ENCODE results near the gene AREL1. TPM values are rescaled to one million over a fixed set of nuclear protein-coding genes. Genes with fewer than 3 reads are reported as not detected.

The AREL1 gene
- total RNA-seq, 1 experiment from 2014 or later, result 18.5 TPM

GRCh38 chr14:74697976-74698375 is 14.9 kb downstream of the AREL1 start:
- no peak for DNase-seq (ENCODE audit: low spot score)

- DNase-seq (ENCODE audit: low spot score), result no peak
These were observed 15.3 kb downstream of the AREL1 start for GRCh38 chr14:74697543-74697942.

DNA sequence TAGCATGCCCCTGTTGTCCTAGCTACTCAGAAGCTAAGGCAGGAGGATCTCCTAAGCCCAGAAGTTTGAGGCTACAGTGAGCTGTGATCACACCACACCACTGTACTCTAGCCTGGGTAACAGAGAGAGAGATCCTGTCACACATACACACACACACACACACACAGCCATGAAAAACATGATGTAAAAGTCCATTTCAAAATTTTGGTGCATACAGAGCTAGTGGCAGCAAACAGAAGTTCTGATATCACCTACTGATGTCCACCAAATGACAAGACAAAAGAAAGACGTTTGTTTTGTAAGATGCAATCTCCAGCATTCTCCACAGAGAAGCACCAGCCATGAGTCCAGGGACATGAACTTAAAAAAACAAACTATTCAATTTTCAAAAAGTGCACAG is 15.9 kb downstream of the AREL1 start:
- no peak for DNase-seq (ENCODE audit: low spot score)

DNA sequence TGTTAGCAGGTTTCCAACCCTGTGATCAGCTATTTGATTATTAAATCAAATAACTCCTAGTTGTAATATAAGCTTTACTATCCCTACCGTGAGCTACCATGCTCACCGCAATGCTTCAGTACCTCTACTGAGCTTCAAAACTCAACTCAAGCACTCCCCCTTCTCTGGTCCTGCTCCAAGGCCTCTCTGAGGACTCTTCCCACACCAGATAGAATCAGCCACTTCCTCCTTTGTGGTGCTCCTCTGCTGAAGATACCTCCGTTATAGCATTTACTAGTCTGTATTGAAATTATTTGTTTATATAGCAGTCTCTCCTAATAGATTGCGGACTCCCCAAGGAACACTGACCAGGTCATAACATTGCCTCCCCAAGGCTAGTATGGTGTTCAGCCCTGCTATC is 17.5 kb downstream of the AREL1 start:
- DNase-seq (ENCODE audit: low spot score), result no peak

DNA sequence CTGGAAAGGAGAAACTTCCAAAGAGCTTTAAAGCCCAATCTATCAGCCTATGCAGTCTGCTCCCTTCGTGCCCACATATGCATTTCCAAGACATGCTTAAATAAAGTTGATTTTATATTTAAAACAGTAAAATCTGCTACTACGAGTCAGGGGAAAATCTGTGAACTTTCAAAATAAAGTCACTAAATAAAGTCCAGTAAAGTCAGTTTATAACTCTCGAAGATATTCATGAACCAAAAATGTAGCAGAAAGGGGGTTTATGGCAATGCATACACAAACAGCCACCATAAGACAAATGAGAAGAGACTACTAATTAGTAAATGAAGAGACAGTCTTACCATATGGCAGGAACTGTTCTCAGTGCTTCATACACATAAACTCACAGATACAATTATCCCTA is 19.7 kb downstream of the AREL1 start:
- DNase-seq (ENCODE audit: low spot score), result no peak

DNA sequence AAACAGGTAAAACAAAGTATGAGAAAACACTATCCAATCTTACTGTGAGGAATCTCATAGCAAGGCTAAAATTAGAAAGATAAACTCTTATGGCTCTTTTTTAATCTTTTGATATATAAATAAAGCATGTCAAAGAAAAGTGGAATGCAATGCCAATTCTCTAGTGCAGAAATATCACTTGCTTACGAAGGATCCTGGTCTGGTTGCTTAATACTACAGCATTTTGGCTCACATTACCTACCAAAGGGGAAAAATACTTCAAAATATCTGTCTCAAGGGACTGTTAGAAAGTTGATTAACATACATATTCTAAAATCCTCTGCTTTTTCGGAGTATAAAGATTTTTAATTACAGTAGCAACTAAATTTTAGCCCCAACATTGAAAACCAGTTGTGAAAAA is 21.4 kb downstream of the AREL1 start:
- no peak for DNase-seq (ENCODE audit: low spot score)

- no peak for DNase-seq (ENCODE audit: low spot score)
These were observed 26.8 kb downstream of the AREL1 start for GRCh38 chr14:74685921-74686678.

DNA sequence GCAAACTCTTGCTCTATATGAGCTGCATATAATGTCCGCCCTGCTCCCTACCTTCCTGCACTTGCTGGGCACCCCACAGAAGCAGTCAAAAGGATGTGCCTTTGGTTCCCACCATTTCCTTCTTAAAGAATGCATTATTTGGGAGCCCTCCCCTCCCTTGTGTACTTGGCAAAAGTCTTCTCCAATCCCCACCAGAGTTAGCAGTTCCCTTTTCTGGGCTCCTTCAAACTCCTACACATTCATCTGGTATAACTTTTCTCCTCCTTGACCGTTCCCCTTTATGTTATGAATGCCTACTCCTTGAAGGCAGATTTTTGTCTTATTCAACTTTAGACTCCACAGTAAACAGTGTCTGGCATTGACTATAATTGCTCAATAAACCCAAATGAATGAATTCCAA is 27.8 kb downstream of the AREL1 start:
- no peak for DNase-seq (ENCODE audit: low spot score)

- DNase-seq (ENCODE audit: low spot score), result no peak
These were observed 28.4 kb downstream of the AREL1 start for GRCh38 chr14:74684434-74684833.

GRCh38 chr14:74683406-74683805 is 29.5 kb downstream of the AREL1 start:
- DNase-seq (ENCODE audit: low spot score), result no peak

DNA sequence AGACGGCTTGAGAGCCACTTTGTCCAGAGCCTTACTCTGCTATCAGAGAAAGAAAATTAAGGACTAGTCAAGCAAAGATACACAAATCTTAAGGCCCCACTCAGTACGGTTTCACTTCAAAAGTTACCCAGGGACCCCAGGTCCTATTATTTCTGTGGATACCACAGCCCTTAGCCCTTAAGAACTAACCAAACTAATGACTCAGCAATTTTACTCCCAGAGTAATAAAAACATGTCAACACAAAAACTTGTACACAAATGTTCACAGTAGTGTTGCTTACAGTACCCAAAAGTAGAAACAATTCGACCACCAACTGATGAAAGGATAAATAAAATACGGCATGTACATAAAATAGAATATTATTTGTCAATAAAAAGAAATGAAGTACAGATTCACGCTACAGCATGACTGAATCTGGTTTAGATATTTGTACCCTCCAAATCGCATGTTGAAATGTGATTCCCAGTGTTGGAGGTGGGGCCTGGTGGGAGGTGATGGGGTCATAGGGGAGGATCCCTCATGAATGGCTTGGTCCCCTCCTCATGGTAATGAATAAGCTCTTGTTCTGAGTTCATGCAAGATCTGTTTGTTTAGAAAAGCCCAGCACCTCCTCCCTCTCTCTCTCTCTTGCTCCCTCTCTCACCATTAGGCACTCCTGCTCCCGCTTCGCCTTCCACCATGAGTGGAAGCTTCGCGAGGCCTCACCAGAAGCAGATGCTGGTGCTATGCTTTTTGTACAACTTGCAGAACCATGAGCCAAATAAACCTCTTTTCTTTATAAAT is 30.5 kb downstream of the AREL1 start:
- no peak for DNase-seq (ENCODE audit: low spot score)

GRCh38 chr14:74675219-74675618 is 37.7 kb downstream of the AREL1 start:
- DNase-seq (ENCODE audit: low spot score), result no peak

- DNase-seq (ENCODE audit: low spot score), result no peak
These were observed 39.1 kb downstream of the AREL1 start for GRCh38 chr14:74673768-74674167.

DNA sequence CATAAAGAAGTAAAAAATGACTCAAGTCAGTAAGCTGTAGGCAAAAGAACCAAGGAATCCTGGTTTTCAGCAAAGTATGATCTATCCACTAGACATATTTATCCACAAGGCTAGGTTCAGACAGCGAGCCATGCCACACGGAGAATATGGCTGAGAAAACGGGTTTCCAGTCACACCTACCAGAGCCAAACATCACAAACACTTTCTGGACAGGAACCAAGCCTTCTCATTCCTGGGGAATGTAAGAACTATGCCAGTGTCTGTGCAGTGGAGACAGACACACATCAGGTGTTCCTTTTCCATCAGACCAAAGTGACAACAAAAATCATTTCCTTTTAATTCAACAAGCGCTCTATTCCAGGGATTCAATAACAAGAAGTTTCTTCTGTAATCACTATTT is 41.1 kb downstream of the AREL1 start:
- DNase-seq (ENCODE audit: low spot score), result no peak

DNA sequence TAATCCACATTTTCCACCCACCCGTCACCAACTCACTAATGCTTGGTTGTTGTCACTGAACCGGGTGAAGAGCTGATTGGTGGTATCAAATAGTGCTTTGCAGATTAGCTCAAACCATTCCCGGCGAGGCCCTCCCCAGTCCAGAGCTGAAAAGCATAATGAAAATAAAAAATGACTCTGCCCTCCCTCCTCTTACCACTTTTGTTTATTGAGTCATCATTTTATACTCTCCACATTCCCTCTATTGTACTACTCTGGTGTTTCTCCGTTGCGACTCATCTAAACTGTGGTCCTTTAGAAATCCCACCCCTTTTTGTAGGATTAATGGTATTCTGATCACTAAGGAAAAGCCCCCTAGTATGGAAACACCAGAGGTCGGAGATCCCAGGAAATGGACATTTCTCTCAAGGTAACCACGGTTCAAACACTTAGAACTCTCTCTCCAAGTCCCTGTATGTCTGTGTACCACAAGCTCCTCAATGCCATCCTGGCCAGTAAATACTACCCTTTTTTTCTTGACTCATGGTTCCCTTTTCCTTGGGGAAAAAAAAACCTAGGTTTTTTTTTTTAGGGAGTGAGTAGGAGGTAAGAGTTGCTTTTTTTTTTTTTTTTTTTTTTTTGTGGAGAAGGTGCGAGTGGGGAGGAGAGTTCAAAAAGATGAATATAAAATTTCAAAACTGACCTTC is 42.0 kb downstream of the AREL1 start:
- no peak for DNase-seq (ENCODE audit: low spot score)

GRCh38 chr14:74669846-74670245 is 43.0 kb downstream of the AREL1 start:
- no peak for DNase-seq (ENCODE audit: low spot score)

DNA sequence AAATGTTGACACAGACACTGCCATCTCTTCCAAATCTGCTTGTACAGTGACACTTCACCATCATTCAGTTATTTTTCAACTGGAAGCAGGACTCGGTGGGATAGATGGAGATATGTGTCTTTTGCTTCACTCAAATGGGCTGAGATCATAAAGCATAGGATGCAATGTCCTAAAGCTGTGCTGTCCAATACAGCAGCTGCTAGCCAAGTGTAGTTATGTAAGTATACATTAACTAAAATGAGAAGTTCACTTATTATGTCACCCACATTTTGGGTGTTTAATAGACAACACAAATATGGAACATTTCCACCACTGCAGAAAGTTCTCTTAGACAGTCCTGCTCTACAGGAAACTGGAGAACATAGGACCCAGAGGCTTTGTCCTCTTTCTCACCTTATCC is 43.6 kb downstream of the AREL1 start:
- DNase-seq (ENCODE audit: low spot score), result no peak

- DNase-seq (ENCODE audit: low spot score), result no peak
These were observed 45.1 kb downstream of the AREL1 start for GRCh38 chr14:74667758-74668157.

- no peak for DNase-seq (ENCODE audit: low spot score)
These were observed 48.2 kb downstream of the AREL1 start for GRCh38 chr14:74664717-74665116.

GRCh38 chr14:74663884-74664283 is 49.0 kb downstream of the AREL1 start:
- no peak for DNase-seq (ENCODE audit: low spot score)

DNA sequence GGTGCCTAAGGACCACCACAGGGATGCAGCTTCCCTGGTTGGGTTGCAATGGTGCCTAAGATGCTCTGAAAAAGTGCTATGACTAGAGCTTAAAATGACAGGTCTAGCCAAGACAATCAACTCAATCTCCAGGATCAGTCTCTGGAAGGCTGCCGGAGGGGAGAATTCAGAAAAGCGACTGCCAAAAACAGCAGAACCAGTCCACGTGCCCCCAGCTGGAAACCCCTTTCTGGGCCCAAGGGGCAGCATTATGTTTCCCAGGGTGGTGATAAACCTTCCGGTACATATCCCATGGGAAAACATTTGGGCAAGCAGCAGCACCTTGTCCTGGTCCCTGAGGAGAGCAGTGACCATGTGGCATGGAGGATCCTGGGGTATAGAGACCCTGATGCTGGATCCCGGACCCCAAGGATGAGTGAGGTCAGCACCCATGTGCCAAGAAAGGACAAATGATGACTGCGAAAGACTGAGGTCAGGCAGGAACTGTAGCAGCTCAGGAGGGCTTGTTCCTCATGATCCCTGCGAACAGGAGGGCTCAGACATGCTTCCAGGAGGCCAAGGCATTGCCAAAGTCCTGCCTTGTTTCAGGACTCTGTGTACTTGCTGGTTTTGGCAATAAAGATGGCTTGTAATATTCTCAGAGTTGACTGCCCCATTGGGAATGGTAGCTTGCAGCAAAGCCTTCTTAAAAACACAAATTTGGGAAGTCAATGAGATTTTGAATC is 51.0 kb downstream of the AREL1 start:
- DNase-seq (ENCODE audit: low spot score), result no peak

- DNase-seq (ENCODE audit: low spot score), result no peak
These were observed 52.0 kb downstream of the AREL1 start for GRCh38 chr14:74660863-74661262.
